RWPE2 (cell line): ENCODE data around the gene SH3YL1.

Experiments
- ATAC-seq: fragments of 200-7000 bp; cut with Tn5 transposase; 3 replicates; pipeline ENCODE4 v1.9.1; 2021; ENCODE audit warnings: low read depth
- DNase-seq: peaks from one replicate; pipeline ENCODE4 v3.0.0-alpha.2; 2020; ENCODE audit warnings: low spot score
- H3K27ac ChIP-seq: fragments of 450-650 bp; 2 replicates; pipeline ENCODE4 v1.5.1; 2017; ENCODE audit warnings: mild to moderate bottlenecking; ENCODE audit not compliant: poor library complexity, severe bottlenecking
- H3K27me3 ChIP-seq: fragments of 250-450 bp; sonication (Bioruptor Pico); 2 replicates; pipeline ENCODE4 v1.5.1; 2021; ENCODE audit warnings: mild to moderate bottlenecking, moderate library complexity; ENCODE audit not compliant: insufficient read depth, poor library complexity, severe bottlenecking
- H3K36me3 ChIP-seq: fragments of 250-450 bp; sonication (Bioruptor Pico); 2 replicates; pipeline ENCODE4 v1.5.1; 2020; ENCODE audit warnings: low read depth, mild to moderate bottlenecking, moderate library complexity
- H3K4me1 ChIP-seq: fragments of 250-450 bp; sonication (Bioruptor Pico); 2 replicates; pipeline ENCODE4 v1.5.1; 2021; ENCODE audit warnings: mild to moderate bottlenecking, moderate library complexity; ENCODE audit not compliant: insufficient read depth, poor library complexity, severe bottlenecking
- H3K4me3 ChIP-seq: fragments of 250-450 bp; sonication (Bioruptor Pico); 2 replicates; pipeline ENCODE4 v1.5.1; 2021; ENCODE audit warnings: mild to moderate bottlenecking, moderate library complexity; ENCODE audit not compliant: severe bottlenecking
- H3K9me3 ChIP-seq: fragments of 250-450 bp; sonication (Bioruptor Pico); 2 replicates; pipeline ENCODE4 v1.5.1; 2021; ENCODE audit warnings: mild to moderate bottlenecking, moderate library complexity; ENCODE audit not compliant: severe bottlenecking
- CTCF ChIP-seq: fragments of 450-650 bp; IDR thresholded peaks from one replicate; pipeline ENCODE4 v1.5.1; 2017; ENCODE audit warnings: mild to moderate bottlenecking, moderate library complexity; ENCODE audit not compliant: poor library complexity, severe bottlenecking

SH3YL1 gene

DNA sequence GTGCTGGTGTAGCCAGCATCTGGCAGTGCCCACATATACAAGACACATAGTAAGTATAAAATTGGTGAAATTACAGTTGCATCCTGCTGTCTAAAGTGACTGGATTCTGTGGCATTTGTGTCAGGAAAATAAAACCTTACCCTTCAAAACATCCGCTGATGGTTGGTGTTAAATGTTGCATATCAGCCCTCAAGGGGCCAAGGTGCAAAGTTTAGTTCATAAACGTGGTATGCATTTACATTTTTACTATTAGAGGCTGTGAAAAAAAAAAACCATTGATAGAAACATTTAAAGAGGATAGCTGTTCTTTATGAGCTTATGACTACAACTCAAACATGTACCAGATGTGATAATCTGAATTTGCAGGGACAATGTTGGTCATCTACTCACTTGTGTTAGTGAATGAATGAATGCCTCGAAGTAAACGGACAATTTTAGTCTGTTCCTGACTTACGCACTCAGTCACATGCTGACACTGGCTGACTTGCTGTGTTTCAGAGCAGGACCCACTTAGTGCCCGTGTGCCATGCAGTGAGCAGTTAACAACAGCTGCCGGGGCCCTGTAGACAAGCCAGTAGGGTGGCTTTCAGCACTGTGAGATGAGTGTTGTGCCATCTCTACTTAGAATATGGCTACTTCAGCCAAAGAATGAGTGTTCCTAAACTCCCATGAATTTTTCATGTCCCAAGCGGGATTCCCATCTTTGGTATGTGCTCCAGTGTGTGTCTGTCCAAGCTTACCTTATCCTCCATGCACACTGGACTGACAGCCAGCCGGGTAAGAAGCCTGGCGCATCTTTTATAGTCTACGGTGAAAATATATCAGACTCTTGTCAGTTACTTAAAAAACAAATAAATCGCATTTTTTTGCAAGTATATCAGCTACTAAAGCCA, 18.8 kb upstream of the SH3YL1 start:
- no peak for TF ChIP-seq CTCF
- DNase-seq (no peak), ATAC-seq (no peak)
- H3K4me1 ChIP-seq: no peaks in the 10 kb centered on the region
- no peaks in the 10 kb centered on the region for H3K9me3 ChIP-seq
- H3K4me3 ChIP-seq: no peak overlapping the region
- H3K27me3 ChIP-seq: peaks cover 7% of the 10 kb centered on the region
- H3K27ac ChIP-seq: no peak overlapping the region
- H3K36me3 ChIP-seq: peaks cover 21% of the 10 kb centered on the region

DNA sequence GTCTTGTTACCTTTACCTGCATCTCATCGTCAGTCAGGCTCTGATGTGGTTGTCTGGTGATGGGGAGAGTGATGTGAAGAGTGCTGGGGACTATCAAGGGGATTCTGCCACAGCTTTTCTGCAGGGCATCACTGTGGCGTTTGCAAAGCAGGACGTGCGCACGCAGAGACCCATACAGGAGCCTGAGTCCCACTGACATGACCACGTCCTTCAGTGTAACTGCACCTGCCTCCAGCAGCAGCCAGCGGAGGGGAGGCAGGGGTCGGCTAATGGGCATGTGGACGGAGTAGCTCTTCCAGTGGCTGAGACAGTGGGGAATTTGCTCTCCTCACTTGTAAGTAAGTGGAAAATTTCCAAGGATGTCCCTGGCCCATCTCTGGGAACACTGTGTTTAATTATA, 17.5 kb upstream of the SH3YL1 start:
- TF ChIP-seq CTCF: no peak
- ATAC-seq (no peak), DNase-seq (no peak)
- Histone ChIP-seq H3K9me3 (no peaks in the 10 kb centered on the region), H3K4me3 (no peak overlapping the region), H3K36me3 (peaks cover 33% of the 10 kb centered on the region), H3K27ac (no peak overlapping the region), H3K4me1 (no peaks in the 10 kb centered on the region), H3K27me3 (no peaks in the 10 kb centered on the region)

GRCh38 chr2:280650-281110, 16.8 kb upstream of the SH3YL1 start:
- DNase-seq (no peak), ATAC-seq (no peak)
- Histone ChIP-seq H3K27ac (no peak overlapping the region), H3K4me1 (no peaks in the 10 kb centered on the region), H3K36me3 (peaks cover 40% of the 10 kb centered on the region), H3K9me3 (no peaks in the 10 kb centered on the region), H3K27me3 (no peaks in the 10 kb centered on the region), H3K4me3 (no peak overlapping the region)
- TF ChIP-seq CTCF: no peak

DNA sequence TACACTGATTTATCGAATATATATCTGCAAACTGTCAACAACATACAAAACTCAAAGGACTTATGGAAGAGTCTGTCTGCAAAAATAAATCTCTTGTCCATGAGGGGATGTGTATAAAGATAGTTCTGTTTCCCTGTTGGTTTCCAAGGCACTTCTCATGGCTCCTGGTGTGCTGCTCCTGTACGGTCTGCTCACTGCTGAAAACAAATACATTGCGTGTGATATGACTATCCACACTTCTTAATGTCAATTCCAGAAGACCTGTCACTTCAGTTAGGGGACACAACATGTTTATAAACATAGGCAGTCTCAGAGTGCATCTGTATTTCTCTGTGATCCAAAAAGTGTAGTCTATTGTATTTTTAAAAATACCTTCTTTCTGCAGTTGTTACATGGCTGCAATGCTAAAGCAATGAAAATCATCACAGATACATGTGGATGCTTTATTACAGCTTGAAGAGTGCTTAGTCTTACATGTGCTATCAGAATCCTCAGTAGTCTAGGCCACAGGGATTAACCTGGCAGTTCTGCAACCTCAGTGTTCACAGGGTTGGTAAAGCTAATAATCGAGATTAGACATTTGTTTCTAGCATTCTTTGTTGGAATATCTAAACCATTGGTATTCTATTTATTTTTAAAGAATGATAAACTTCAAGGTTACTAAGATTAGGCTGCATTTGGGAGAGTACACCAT, 16.3 kb upstream of the SH3YL1 start:
- Histone ChIP-seq H3K27me3 (no peaks in the 10 kb centered on the region), H3K36me3 (peaks cover 46% of the 10 kb centered on the region), H3K27ac (no peak overlapping the region), H3K4me1 (no peaks in the 10 kb centered on the region), H3K9me3 (no peaks in the 10 kb centered on the region), H3K4me3 (no peak overlapping the region)
- DNase-seq (no peak), ATAC-seq (no peak)
- no peak for TF ChIP-seq CTCF
